ENCODE data around the gene KIRREL3. TPM values are rescaled to one million over a fixed set of nuclear protein-coding genes. Genes with fewer than 3 reads are reported as not detected.

Gene KIRREL3
- total and polyA plus RNA-seq, 2 of the 4 experiments (the other 2 are of a cell fraction), result 10.9 to 15.9 TPM

GRCh38 chr11:126663749-126664592, 336.6 kb downstream of the KIRREL3 start:
- no peak overlapping the region for H2AK9ac ChIP-seq (replicated peaks; ENCODE audit: low read depth, low read length, poor library complexity)
- no peaks in the 10 kb centered on the region for H3K27me3 ChIP-seq (ENCODE audit: control insufficient read depth, insufficient read depth, low read length)
- BruUV-seq (replicated peaks), result no TSS peak
- in situ Hi-C loops (cut with MboI; ENCODE audit: low sequenced_read_pairs), result no loop called here
- no peak overlapping the region for H2BK15ac ChIP-seq (ENCODE audit: low read depth, low read length)
- no peak overlapping the region for H2BK5ac ChIP-seq (ENCODE audit: low read depth, low read length, poor library complexity, severe bottlenecking)
- no peaks in the 10 kb centered on the region for H3K36me3 ChIP-seq (ENCODE audit: control insufficient read depth, insufficient read depth, low read length)
- H4K91ac ChIP-seq (ENCODE audit: insufficient read depth, low read depth, low read length), result no peak overlapping the region
- ChIA-PET POLR2A (ENCODE audit: unreplicated experiment) (no interaction called here), CTCF (interaction anchor here (0.6 kb wide), 1 partner anchor 151 kb away, joined by 3 read pairs; no protein-coding TSS in a partner anchor)
- H3K4ac ChIP-seq (ENCODE audit: low read depth, low read length), result no peak overlapping the region
- H2BK20ac ChIP-seq (ENCODE audit: low read depth, low read length), result no peak overlapping the region
- H3K27ac ChIP-seq (ENCODE audit: insufficient read depth, low read length), result no peak overlapping the region
- H3K14ac ChIP-seq (replicated peaks; ENCODE audit: low read depth, low read length), result no peak overlapping the region
- no peak overlapping the region for H3K56ac ChIP-seq (ENCODE audit: extremely low read depth, insufficient read depth, low read length)
- H3K79me1 ChIP-seq (ENCODE audit: low read depth in 1 of 2, low read length in 2 of 2), result no peaks in the 10 kb centered on the region; a peak in 1 of 4 replicates
- H3K9me1 ChIP-seq (ENCODE audit: insufficient read depth, low read length), result no peaks in the 10 kb centered on the region; the same call in 1 of the 2 replicates
- no peak overlapping the region for H3K9ac ChIP-seq (ENCODE audit: low read depth, low read length)
- H3K4me3 ChIP-seq (ENCODE audit: insufficient read depth, low read depth, low read length), result no peak overlapping the region
- no peak overlapping the region for H3K23ac ChIP-seq (ENCODE audit: low read depth, low read length)
- no peaks in the 10 kb centered on the region for H3K9me3 ChIP-seq (ENCODE audit: control insufficient read depth, insufficient read depth, low read length)
- TF ChIP-seq CHD1 (IDR thresholded peaks at IDR 0.05; ENCODE audit: low read depth, low read length) (no peak), NFE2L2 (IDR thresholded peaks at IDR 0.05; ENCODE audit: low read depth, low read length) (no peak), MAFK (IDR thresholded peaks at IDR 0.05; ENCODE audit: low read depth, low read length) (no peak)
- no peaks in the 10 kb centered on the region for H3K4me1 ChIP-seq (ENCODE audit: control insufficient read depth, insufficient read depth, low read length)
- H3K18ac ChIP-seq (ENCODE audit: low read depth, low read length), result no peak overlapping the region
- H2BK120ac ChIP-seq (ENCODE audit: low read depth, low read length), result no peak overlapping the region
- WGBS, 2 experiments (ENCODE audit: extremely low coverage in 2 of 2, insufficient read length in 1 of 2), result 100% methylated on average over 1 of the region's 3 CpGs; no CpG with 5 or more reads in 1 of the 2 experiments
- H4K20me1 ChIP-seq (ENCODE audit: insufficient read depth, low read length), result no peaks in the 10 kb centered on the region
- H2AFZ ChIP-seq (replicated peaks; ENCODE audit: low read length, poor library complexity), result no peak overlapping the region
- DNase-seq (no peak), ATAC-seq (ENCODE audit: low read depth) (no peak)
- dilution Hi-C loops (cut with HindIII; ENCODE audit: low sequenced_read_pairs, unreplicated experiment), result no loop called here
- H4K8ac ChIP-seq (ENCODE audit: low read depth in 2 of 2, low read length in 2 of 2), result no peak overlapping the region
- H2AK5ac ChIP-seq (ENCODE audit: low read depth, low read length), result no peak overlapping the region
- no peak overlapping the region for H3K4me2 ChIP-seq (ENCODE audit: low read depth, low read length)
- intact Hi-C loops (cut with micrococcal nuclease), result no loop called here
- no peak overlapping the region for H4K5ac ChIP-seq (ENCODE audit: low read depth, low read length)

Measured in IMR-90 (cell line).